Thyroid gland (tissue), 4 donors: ENCODE data around the gene CACNG1. TPM values are rescaled to one million over a fixed set of nuclear protein-coding genes. Genes with fewer than 3 reads are reported as not detected.

Source experiments
- DNase-seq, 2 donors: peaks; one replicate each; pipeline ENCODE4 v3.0.0-alpha.2; 2019
- H3K27ac ChIP-seq, 3 donors: fragments of 200-600 bp; sonication (generic); 1 replicate in 2 of 3; 2 replicates in 1 of 3; pipeline ENCODE4 v1.5.1; 2016 to 2019; ENCODE audit warnings: mild to moderate bottlenecking in 1 of 3, moderate library complexity in 1 of 3
- H3K27me3 ChIP-seq: fragments of 200-600 bp; sonication (generic); one replicate; pipeline ENCODE4 v1.5.1; 2019
- H3K36me3 ChIP-seq, 2 donors: fragments of 200-600 bp; sonication (generic); one replicate each; pipeline ENCODE4 v1.5.1; 2016 to 2019
- H3K4me1 ChIP-seq, 2 donors: fragments of 200-600 bp; sonication (generic); one replicate each; pipeline ENCODE4 v1.5.1; 2017 to 2019
- H3K4me3 ChIP-seq, 3 donors: fragments of 200-600 bp; sonication (generic); replicated peaks in 1 of 3; 1 replicate in 2 of 3; 2 replicates in 1 of 3; pipeline ENCODE4 v1.5.1; 2016; ENCODE audit warnings: mild to moderate bottlenecking in 1 of 3
- H3K9me3 ChIP-seq: fragments of 200-600 bp; sonication (generic); one replicate; pipeline ENCODE4 v1.5.1; 2017
- POLR2A ChIP-seq, 2 donors: fragments of 450-650 bp; IDR thresholded peaks; one replicate each; pipeline ENCODE4 v1.6.1; 2017; ENCODE audit warnings: antibody characterized with exemption in 2 of 2, mild to moderate bottlenecking in 2 of 2, moderate library complexity in 1 of 2
- WGBS, 2 donors: methylation state at CpG; one replicate each; pipeline ENCODE4 v1.1.5; 2017; 5-methylcytosine and 5-hydroxymethylcytosine counted together
- intact Hi-C: fragments of 100-400 bp; cut with DNase I; formaldehyde crosslinking; loops from one replicate; pipeline ENCODE4 v1.15.1; 2023
- total RNA-seq, 4 donors: library from RNA; depleted of rRNA; stranded (reverse); fragments of >200 nt; gene quantifications; one replicate each; pipeline ENCODE4 v1.2.3, GENCODE V29; 2016
- TF ChIP-seq, protein P1 (sequence below), 6 experiments: fragments of 200-600 bp in 3 of 6; fragments of 450-650 bp in 3 of 6; sonication (generic) in 3 of 6; IDR thresholded peaks; one replicate each; pipeline ENCODE4 v1.5.1; 2016 to 2019; ENCODE audit warnings: antibody characterized with exemption in 6 of 6, mild to moderate bottlenecking in 2 of 6, inconsistent platforms in 1 of 6, moderate library complexity in 1 of 6

Gene CACNG1
- total RNA-seq, 4 donors from 2014 or later, result not detected

GRCh38 chr17:67051837-67052236, 7.5 kb downstream of the CACNG1 start:
- Histone ChIP-seq H3K36me3 (no peaks in the 10 kb centered on the region), H3K27ac (no peak overlapping the region), H3K4me3 (no peak overlapping the region), H3K9me3 (no peaks in the 10 kb centered on the region), H3K4me1 (no peaks in the 10 kb centered on the region), H3K27me3 (no peaks in the 10 kb centered on the region)
- TF ChIP-seq, protein P1, sequence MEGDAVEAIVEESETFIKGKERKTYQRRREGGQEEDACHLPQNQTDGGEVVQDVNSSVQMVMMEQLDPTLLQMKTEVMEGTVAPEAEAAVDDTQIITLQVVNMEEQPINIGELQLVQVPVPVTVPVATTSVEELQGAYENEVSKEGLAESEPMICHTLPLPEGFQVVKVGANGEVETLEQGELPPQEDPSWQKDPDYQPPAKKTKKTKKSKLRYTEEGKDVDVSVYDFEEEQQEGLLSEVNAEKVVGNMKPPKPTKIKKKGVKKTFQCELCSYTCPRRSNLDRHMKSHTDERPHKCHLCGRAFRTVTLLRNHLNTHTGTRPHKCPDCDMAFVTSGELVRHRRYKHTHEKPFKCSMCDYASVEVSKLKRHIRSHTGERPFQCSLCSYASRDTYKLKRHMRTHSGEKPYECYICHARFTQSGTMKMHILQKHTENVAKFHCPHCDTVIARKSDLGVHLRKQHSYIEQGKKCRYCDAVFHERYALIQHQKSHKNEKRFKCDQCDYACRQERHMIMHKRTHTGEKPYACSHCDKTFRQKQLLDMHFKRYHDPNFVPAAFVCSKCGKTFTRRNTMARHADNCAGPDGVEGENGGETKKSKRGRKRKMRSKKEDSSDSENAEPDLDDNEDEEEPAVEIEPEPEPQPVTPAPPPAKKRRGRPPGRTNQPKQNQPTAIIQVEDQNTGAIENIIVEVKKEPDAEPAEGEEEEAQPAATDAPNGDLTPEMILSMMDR (IDR thresholded peaks at IDR 0.05), result no peak
- no peak for TF ChIP-seq POLR2A (IDR thresholded peaks at IDR 0.05)
- intact Hi-C loops, result no loop called here
- DNase-seq, result no peak
- WGBS, 2 donors, result 74 to 82% methylated on average over 5 of the region's 5 CpGs

GRCh38 chr17:67052720-67053437, 8.5 kb downstream of the CACNG1 start:
- Histone ChIP-seq H3K27ac (no peak overlapping the region), H3K36me3 (no peaks in the 10 kb centered on the region), H3K9me3 (no peaks in the 10 kb centered on the region), H3K27me3 (no peaks in the 10 kb centered on the region), H3K4me1 (no peaks in the 10 kb centered on the region), H3K4me3 (no peak overlapping the region)
- WGBS, 2 donors, result 92 to 93% methylated on average over 9 of the region's 9 CpGs
- TF ChIP-seq POLR2A (IDR thresholded peaks at IDR 0.05), result no peak
- TF ChIP-seq, protein P1 (IDR thresholded peaks at IDR 0.05), result no peak
- DNase-seq, result no peak
- intact Hi-C loops, result no loop called here

GRCh38 chr17:67053438-67054000, 9.2 kb downstream of the CACNG1 start:
- Histone ChIP-seq H3K27me3 (no peaks in the 10 kb centered on the region), H3K36me3 (no peaks in the 10 kb centered on the region), H3K4me3 (no peak overlapping the region), H3K9me3 (no peaks in the 10 kb centered on the region), H3K27ac (no peak overlapping the region), H3K4me1 (no peaks in the 10 kb centered on the region)
- no peak for DNase-seq
- TF ChIP-seq, protein P1 (IDR thresholded peaks at IDR 0.05), result no peak
- TF ChIP-seq POLR2A (IDR thresholded peaks at IDR 0.05), result no peak
- intact Hi-C loops, result no loop called here
- whole genome bisulfite sequencing, 2 donors, result 85 to 92% methylated on average over 7 to 9 of the region's 9 CpGs

GRCh38 chr17:67054011-67054591, 9.7 kb downstream of the CACNG1 start:
- 70 to 71% methylated on average over 13 to 18 of the region's 19 CpGs for WGBS, 2 donors
- no peaks in the 10 kb centered on the region for H3K9me3 ChIP-seq
- no peak overlapping the region for H3K4me3 ChIP-seq
- H3K27me3 ChIP-seq, result no peaks in the 10 kb centered on the region
- H3K4me1 ChIP-seq, result no peaks in the 10 kb centered on the region
- intact Hi-C loops, result no loop called here
- no peak overlapping the region for H3K27ac ChIP-seq
- no peaks in the 10 kb centered on the region for H3K36me3 ChIP-seq
- no peak for DNase-seq
- TF ChIP-seq, protein P1 (IDR thresholded peaks at IDR 0.05), result no peak
- TF ChIP-seq POLR2A (IDR thresholded peaks at IDR 0.05), result no peak

DNA sequence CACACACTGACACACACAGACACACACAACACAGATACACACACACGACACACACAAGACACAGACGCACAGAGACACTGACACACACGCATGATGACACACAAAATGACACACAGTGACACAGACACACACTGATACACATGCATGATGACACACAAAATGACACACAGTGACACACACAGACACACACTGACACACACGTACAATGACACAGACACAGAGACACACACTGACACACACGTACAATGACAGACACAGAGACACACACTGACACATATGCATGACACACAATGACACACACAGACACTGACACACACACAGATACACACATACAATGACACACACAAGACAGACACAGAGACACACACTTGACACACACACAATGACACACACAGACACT, 10.3 kb downstream of the CACNG1 start:
- no peak for DNase-seq
- 78 to 87% methylated on average over 5 of the region's 5 CpGs for WGBS, 2 donors
- intact Hi-C loops, result no loop called here
- no peaks in the 10 kb centered on the region for H3K9me3 ChIP-seq
- no peaks in the 10 kb centered on the region for H3K27me3 ChIP-seq
- H3K4me3 ChIP-seq, result no peak overlapping the region
- TF ChIP-seq, protein P1 (IDR thresholded peaks at IDR 0.05), result no peak
- TF ChIP-seq POLR2A (IDR thresholded peaks at IDR 0.05), result no peak
- H3K27ac ChIP-seq, result no peak overlapping the region
- H3K36me3 ChIP-seq, result no peaks in the 10 kb centered on the region
- no peaks in the 10 kb centered on the region for H3K4me1 ChIP-seq
